GM21825 (cell line): Measurements from ENCODE around the gene PLA2G2D.

Experiments
- ATAC-seq: cut with Tn5 transposase; IDR thresholded peaks from one replicate; pipeline ENCODE4 v1.9.1; 2021; ENCODE audit warnings: mild to moderate bottlenecking, moderate library complexity; ENCODE audit not compliant: unreplicated experiment

Gene PLA2G2D

DNA sequence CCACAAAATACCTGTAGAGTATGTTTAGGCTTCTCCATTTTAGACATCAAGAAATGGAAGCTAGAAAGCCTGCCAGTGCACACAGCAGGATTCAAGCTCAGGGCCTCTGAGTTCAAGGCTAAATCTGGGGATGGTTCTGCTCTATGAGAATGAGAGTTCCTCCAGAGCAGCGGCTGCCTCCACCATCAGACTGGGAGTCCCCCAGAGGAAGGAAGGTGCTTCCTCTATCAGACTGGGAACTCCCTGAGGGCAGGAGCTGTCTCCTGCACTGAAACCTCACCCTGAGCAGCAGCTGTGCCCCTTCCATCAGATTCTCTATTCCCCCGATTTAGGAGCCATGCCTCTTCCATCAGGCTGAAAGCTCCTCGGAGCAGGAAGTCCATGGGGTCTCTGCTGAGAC, 29.2 kb downstream of the PLA2G2D start:
- ATAC-seq = no peak

- ATAC-seq = no peak
These were observed 29.8 kb downstream of the PLA2G2D start for GRCh38 chr1:20089328-20090077.

- no peak for ATAC-seq
These were observed 31.7 kb downstream of the PLA2G2D start for GRCh38 chr1:20087668-20088067.

- ATAC-seq = no peak
These were observed 32.5 kb downstream of the PLA2G2D start for GRCh38 chr1:20086800-20087199.

GRCh38 chr1:20083178-20083944, 36.0 kb downstream of the PLA2G2D start:
- no peak for ATAC-seq

DNA sequence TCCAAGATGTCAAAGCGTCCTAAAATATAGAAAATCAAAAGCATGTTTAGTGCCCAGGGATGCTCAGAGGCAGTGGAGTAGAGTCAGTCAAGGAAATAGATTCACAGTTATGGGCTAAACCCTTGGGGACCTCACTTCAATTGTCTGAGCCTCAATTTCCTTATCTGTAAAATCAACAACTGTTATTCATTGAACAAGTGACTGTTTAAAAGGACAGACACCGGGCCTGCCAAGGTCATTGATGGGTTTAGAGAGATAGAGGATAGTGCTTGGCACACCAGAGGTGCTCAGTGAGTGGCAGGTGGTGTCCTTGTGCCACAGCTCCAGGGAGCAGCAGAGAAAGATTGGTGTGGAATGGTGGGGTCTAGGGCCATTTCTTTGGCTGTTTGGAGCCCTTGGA, 36.6 kb downstream of the PLA2G2D start:
- no peak for ATAC-seq

DNA sequence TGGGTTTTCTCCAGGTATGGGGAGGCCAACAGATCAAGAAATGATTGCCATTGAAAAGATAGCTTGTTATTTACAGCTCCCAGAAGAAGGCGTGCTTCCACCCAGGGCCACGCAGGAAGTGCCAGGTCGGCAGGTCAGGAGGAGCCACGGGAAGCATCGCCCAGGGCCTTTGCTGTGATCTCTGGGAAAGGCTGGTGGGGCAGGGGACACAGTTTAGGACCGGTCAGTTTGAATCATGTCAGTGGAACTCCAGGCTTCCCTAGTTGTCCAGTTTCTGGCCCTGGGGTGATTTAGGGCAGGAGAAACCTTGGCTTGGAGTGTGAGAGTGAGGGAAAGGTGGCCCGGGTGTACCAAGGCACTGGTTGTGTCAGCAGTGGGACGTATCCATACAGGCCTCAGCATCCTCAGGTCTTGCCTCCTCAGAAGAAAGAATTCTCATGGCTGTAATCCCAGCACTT, 38.0 kb downstream of the PLA2G2D start:
- no peak for ATAC-seq

DNA sequence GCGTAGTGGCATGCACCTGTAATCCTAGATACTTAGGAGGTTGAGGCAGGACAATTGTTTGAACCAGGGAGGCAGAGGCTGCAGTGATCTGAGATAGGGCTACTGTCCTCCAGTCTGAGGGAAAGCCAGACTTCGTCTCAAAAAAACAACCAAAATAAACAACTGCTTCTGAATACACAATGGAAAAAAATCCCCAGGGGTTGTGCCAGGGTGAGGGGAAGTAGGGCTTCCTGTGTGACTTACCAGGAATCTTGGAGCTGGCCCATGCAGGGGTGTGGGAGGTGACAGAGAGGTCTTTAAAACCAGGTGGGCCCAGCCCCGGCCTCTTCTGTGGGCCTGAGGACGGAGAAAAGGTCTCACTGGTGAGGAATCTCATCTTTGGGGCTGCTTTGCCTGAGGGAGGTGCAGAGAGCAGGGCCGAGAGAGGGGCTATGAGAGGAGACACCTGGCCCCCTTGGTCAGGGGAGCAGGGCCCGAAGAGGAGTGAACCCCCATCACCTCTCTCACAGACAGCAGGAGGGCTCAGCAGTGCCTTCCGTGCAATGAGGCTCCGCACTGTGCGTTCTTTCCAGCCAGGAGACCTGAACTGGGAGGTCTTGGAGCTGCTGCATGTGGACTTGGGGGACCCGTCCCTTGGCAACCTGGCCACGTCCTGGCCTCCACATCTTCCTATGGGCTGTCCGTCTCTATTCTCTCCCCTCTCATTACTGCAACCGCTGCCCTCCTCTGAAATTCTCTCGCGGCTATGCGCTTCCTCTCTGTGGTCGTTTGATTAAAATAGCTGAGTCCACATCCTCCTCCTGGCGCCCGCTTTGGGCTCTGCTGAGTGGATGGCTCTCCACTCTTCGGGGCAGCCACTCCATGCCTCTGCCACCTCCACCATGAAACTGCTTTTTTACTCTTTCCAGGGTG, 38.6 kb downstream of the PLA2G2D start:
- ATAC-seq = no peak

GRCh38 chr1:20079661-20080305, 39.6 kb downstream of the PLA2G2D start:
- ATAC-seq = no peak

DNA sequence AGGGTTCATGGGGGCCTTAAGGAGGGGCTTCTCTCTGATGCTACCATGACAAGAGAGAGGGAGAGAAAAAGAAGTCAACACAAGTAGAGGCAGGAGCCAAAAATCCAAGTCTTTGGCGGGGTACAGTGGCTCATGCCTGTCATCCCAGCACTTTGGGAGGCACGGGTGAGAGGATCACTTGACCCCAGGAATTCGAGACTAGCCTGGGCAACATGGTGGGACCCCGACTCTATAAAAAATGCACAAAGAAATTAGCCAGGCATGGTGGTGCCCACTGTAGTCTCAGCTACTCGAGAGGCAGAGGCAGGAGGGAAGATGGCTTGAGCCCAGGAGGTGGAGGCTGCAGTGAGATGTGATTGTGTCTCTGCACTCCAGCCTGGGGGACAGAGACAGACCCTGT, 40.6 kb downstream of the PLA2G2D start:
- no peak for ATAC-seq

GRCh38 chr1:20078171-20078651, 41.1 kb downstream of the PLA2G2D start:
- peak; percentile 39 for ATAC-seq

DNA sequence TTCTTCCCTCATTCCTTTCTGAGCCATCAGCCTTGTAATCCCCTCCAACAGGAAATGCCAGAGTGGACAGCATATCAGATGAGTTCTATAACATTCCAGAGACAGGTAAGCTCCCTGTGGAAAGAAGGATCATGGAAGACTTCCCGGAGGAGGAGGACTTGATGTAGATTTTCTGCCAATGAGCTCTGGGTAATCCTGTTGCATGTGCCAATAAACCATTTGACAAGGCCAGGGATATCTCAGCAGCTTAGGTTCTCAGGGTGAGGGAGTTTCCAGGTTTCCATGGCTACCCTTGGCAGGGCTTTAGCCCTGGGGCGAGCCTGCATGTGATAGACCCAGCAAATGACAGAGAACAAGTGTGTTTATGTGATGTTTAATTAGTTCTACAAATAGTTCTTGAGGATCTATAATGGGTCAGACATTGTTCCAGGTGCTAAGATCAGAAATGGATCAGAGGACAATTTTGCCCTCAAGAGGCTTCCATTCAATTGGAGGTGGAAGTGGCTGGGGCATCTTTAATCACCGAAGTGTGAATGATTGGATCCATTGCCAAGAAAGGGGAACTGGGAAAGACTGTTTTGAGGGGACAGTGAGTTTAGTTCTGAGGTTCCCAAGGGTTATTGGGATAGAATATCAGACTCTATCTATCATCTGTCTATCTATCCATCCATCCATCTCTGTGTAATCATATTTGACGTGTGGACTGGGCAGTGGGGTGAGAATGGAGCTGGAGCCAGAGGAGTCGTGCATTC, 42.5 kb downstream of the PLA2G2D start:
- ATAC-seq = no peak

DNA sequence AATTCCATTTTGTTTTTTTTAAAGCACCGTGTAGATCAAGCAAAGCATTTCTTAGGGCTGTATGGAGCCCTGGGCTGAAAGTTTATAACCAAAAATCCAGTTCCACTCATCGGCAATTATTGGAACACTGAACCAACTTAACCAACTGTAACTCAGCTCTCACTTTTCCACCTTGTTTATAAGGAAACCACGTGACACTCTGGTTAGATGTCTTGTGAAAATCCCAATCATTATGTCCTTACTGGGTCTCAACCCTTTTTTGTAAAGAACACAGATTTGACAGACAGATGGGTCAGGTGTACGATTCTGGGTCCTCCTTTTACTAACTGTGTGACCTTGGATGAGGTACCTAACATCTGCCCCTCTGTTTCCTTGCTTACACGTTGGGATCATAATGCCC, 43.1 kb downstream of the PLA2G2D start:
- no peak for ATAC-seq

DNA sequence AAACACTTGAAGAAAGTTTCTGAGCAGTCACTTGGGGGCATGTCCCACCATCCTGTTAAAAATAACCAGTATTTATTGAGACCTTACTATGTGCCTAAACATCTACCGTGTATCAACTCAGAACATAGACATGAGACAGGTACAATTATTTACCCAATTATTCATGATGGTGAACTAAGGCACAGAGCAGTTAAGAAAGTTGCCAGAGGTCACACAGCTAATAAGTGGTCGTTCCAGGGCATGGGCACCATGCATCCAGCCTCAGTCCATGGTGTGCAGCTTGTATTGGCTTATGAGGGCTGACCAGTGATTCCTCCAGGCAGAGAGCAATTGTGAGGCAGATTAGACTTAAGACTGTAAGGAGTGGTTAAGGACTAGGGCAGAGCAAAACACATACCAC, 44.0 kb downstream of the PLA2G2D start:
- ATAC-seq = no peak

DNA sequence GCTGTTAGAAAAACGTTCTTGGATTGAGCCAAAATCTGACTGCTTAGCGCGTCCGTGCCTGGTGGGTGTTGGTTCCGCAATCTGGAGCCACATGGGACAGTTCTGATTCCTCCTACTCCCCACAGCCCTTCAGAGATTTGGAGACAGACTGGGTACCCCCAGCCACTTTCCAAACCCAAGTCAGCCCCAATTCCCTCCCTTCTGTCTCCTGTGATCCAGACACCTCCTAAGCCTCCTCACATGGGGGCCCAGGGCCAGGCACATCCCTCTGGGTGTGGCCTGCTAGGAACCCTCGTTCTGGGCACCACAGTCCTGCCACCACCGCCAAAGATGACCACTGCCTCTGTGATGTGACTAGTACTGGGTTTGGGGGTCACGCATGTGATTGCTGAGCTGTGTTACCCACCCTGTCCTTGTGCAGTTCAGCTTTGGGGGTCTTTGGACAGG, 44.6 kb downstream of the PLA2G2D start:
- no peak for ATAC-seq

DNA sequence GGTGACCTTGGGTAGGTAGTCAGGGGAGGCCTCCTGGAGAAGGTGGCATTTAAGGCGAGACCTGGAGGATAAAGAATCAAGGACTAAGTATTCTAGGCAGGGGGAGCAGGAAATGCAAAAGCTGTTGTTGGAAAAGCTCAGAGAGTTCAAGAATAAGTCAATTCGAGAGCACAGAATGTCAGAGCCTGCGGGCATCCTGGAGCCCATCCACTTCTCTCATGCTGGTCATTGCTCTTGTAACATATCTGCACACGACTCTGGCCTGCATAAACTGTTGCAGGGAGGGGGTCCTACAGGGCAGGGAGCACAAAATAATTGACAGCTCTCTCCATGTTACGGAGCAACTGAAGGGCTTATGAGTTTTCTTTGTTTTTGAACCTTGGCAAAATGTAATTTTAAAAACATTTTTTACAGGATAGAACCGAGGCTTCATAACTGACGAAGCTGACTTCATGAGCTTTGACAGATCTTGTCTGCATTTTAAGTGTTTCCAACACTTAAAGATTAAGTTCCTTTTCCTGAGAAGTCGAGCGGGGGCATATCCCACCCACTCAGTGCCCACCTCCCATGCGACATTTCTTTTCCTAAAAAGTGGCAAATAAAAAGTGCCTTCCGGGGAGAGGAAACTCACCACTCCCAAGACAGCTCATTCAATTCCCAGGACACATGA, 45.1 kb downstream of the PLA2G2D start:
- no peak for ATAC-seq

DNA sequence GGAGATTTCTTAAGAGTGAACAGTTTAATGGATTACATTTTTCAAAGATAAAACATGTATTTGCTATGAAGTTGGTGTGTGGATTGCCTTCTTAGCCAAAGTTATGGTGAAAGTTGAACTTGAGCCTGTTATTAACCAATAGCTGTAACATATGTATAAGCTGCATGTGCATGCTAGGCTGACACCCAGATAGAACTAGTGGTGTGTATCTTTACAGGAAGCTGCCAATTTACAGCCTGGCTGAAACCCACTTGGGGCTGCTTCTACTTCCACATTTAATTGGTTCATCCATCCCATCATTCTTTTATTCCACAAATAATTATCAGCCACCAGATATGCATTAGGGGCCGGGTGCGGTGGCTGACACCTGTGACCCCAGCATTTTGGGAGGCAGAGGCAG, 46.1 kb downstream of the PLA2G2D start:
- no peak for ATAC-seq

GRCh38 chr1:20072771-20073170, 46.6 kb downstream of the PLA2G2D start:
- ATAC-seq = no peak

- no peak for ATAC-seq
These were observed 47.9 kb downstream of the PLA2G2D start for GRCh38 chr1:20071416-20071815.
